HG03460 (cell line): Measurements from ENCODE around the gene DLK2.
"Not testable (repeated sequence)": the region's sequence is repeated elsewhere in the genome, so short reads cannot be mapped to it uniquely, and the experiment has no call there.

ENCODE experiments used
- ATAC-seq: cut with Tn5 transposase; IDR thresholded peaks from one replicate; pipeline ENCODE4 v1.9.1; 2021; ENCODE audit not compliant: unreplicated experiment

DLK2 gene

GRCh38 chr6:43488667-43489276 is 33.4 kb upstream of the DLK2 start:
- ATAC-seq = no peak

DNA sequence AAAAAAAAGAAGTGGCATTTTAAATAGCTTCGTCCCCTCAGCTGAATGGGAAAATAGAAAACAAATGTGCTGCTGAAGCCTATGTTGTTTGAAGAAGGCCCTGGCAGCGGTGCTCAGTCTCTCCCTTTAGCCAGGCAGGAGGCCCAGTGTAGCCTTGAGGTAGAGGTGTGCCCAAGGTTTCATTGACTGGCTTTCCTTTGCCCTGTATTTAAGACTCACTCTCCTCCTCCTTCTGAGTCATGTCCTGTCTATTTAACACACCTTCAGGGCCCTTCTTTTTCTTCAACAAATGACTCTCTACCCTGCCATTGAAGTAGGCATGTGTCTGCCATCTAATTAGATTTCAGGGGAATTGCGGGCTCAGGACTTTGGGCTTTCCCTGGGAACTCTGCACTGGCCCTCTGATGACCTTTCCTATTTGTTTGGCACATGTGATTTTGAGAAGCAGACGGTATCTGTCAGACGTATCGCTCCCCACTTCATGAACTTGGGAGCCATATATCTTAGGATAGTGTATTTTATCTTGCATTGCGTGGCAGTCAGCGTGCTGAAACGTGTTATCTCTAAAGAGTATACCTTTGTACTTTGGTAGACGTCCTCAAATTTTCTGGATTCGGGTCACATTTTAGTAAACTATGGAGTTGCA is 26.4 kb upstream of the DLK2 start:
- ATAC-seq = no peak

DNA sequence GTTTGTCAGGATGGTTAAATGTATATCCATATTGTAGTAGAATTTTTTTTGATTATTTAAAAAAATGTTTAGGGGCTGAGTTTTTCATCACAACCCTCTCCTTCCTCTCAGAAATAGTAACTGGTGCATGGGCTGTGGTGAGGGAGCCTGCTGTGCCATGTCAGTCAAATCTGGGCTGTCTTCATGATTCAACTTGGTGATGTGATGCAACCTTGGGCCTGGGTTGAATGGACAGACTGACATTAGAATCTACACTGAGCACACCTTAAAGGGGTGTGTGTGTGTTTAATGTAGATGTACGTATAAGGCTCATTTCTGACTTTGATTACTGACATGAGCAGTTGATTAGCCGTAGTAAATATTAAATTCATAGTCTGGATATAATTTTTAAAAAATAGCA is 25.7 kb upstream of the DLK2 start:
- no peak for ATAC-seq

GRCh38 chr6:43478008-43478372 is 22.6 kb upstream of the DLK2 start:
- ATAC-seq = no peak

DNA sequence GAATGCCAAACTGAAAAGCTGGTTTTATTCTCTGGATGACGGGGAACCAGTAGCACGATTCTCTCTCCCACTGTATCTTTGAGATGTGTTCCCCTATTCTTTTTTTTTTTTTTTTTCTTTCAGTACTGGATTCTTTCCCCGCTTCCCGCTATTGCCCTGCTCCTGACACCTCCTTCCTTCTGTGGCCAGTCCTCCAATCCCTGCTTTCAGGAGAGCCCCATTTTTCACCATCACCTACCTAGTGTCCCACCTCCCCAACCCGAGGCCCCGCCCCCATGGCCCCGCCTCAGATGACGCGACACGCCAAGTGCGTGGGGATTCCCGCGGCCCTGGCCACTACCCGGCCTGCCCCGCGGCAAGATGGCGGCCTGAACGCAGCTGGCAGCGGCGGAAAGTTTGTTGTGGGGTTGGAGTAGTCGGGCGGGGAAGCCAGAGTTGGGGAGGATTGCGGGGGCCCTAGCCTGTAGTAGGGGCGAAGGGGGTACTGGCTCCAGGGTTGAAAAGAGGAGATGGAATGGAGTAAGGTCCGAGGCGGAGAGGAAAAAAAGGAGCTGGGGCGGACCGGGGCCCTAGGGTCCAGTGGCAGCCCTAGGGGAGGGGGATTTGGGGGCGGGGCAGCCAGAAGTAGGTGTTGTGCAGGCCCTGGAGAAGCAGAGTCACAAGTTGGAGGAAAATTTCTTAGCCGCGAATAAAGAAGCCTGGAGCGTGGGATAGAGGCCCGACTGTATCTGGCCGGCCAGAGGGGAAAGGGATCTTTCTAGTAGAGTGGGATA is 22.1 kb upstream of the DLK2 start, which contains the start of gene TJAP1:
Gene TJAP1 (plus strand): TSS at position 336 of the 773 bp plus-strand sequence. CDS start 21,432 bp downstream, outside the sequence.
- ATAC-seq = peak; percentile 98

DNA sequence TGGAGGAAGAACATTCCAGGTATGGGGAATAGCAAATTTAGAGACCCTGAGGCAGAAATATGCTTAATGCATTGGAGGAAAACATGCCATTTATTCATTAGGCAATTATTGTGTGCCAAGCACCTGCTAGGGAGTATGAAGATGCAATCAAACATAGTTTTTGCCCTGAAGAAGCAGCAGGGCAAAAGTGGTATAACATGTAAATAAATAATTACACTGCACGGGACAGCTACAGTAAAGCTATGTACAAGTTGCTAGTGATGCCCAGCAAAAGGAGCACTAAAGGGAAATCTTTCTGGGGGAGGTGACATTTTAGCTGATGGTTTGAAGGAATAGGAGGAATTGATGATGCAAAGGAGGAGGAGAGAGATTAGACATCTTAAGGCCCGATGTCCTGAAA is 21.4 kb upstream of the DLK2 start:
- no peak for ATAC-seq

- no peak for ATAC-seq
Measured at GRCh38 chr6:43475516-43475915, 20.2 kb upstream of the DLK2 start.

DNA sequence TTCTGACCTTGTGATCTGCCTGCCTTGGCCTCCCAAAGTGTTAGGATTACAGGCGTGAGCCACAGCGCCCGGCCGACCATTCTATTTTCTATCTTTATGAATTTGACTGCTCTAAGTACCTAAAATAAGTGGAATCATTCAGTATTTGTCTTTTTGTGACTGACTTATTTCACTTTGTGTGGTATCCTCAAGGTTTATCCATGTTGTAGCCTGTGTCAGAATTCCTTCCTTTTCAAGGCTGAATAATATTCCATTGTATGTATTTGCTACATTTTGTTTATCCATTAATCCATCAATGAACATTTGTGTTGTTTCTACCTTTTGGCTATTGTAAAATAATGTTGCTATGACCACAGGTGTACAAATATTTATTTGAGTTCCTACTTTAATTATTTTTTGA is 17.2 kb upstream of the DLK2 start:
- no peak for ATAC-seq

GRCh38 chr6:43471399-43471798 is 16.1 kb upstream of the DLK2 start:
- no peak for ATAC-seq

- ATAC-seq = no peak
Measured at GRCh38 chr6:43469947-43470346, 14.6 kb upstream of the DLK2 start.

DNA sequence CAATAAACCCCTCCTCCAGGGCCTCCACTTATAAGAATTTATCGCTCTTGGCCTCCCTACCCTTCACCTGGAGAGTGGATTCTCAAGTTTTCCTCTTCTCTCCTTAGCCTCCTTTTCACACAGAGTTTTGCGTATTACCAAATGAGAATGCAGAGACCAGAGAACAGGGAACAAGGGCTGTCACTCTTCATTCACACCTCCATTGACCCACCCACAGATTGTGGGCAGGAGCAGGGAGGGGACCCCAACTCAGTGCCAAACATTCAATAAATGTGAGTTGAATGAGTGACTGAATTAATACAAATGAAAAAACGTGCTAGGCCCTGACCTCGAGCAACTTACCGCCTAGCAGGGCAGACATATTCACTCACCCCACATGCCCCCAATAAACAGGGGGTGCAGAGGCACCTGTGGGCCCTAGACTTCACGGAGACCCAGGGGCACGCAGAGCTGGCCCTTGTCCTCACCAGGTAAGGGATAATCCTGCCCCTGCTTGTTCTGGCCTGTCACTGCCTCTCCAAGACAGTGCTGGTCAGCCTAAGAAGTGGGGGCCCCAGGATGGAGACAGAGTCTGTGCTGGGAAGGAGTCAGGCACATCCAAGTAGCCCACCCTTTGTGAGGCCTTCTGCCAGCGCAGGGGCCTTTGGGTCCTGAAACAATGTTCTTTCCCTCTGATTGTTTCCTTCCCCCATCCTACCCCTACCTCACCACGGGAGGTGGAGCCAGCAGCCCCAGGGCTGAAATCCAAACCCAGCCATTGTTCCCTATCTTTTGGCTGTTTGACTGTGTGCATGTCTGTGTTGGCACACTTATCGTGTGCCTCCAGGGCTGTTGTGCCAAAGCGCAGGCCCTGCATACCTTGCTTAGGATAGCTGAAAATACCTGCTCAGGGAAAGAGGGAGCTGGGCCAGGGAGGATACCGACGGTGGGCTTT is 13.7 kb upstream of the DLK2 start:
- ATAC-seq = no peak

GRCh38 chr6:43468240-43468639 is 12.9 kb upstream of the DLK2 start:
- ATAC-seq = no peak

- no peak for ATAC-seq
Measured at GRCh38 chr6:43467752-43468151, 12.4 kb upstream of the DLK2 start.

DNA sequence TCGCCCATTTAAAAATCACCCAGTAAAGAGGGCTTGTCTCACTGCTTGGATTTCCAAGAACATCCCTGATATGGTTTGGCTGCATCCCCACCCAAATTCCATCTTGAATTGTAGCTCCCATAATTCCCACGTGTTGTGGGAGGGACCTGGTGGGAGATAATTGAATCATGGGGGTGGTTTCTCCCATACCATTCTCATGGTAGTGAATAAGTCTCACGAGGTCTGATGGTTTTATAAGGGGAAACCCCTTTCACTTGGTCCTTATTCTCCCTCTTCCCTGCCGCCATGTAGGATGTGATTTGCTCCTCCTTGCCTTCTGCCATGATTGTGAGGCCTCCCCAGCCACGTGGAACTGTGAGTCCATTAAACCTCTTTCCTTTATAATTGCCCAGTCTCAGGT is 11.9 kb upstream of the DLK2 start:
- not testable (repeated sequence) for ATAC-seq

DNA sequence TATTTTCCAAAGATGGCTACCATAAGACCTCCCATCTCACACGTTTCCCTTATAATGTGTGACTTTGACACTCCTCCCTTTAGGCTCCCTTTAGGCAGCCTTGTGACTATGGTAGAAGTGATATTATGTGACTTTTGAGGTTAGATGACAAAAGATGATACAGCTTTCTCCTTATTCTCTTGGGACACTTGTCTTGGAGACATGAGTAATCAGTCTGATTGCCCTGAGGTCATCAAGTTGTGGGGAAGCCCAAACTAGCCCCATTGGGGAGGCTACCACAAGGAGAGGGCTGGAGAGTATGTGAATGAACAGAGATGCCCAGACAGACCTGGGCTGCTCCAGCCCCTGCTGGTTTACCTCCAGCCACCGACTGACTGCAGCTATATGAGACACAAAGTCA is 10.6 kb upstream of the DLK2 start:
- no peak for ATAC-seq

GRCh38 chr6:43464337-43464736 is 9.0 kb upstream of the DLK2 start:
- ATAC-seq = no peak

DNA sequence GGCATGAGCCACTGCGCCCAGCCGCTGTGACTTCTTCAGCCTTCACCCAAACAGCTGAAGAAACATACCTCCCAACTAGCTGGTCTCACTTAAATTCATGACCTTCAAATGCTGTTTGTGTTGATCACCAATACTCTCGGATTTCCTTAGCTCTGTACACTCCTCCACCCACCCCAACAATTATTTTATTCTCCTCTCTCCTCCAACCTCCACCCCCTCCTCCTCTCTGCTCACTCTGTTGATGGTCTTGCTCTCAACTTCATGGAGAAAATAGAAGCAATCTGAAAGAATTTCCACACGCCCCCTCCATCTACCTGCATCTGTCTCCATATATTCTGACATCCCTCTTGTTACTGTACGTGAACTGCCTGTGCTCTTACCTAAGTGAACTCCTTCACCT is 6.6 kb upstream of the DLK2 start:
- ATAC-seq = no peak

GRCh38 chr6:43460032-43460431 is 4.7 kb upstream of the DLK2 start:
- ATAC-seq = no peak

DNA sequence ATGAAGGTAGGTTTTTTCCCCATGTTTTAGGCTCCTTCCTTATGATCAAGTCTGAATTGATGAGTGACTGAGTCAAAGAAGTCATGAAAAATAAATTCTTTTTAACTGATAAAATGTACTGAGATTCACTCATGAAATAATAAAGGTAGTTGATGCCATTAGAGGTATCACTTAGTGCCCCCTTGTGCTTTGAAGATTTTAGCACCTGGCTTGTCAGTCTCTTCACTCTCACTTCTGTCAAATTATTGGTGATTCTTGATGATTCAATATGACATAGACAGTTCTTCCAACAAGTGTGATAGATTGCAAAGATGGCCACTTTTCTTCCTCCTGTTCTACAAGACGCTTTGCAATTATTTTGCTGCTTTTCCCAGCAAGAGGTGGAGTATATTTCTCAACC is 4.2 kb upstream of the DLK2 start:
- no peak for ATAC-seq

- not testable (repeated sequence) for ATAC-seq
Measured at GRCh38 chr6:43458154-43458553, 2.8 kb upstream of the DLK2 start.

DNA sequence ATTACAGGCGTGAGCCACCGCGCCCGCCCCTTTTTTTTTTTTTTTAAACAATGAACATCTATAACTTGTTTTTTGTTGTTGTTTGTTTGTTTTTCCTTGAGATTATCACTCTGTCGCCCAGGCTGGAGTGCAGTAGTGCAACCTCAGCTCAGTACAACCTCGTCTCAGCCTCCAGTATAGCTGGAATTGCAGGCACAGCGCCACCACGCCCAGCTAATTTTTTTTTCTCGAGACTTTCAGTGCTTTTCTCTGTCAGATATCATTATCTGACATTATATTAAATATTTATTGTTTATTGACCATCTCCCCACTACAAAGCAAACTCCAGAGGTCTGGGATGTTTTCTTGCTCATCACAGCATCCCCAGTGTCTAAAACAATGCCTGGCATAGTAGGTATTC is 2.3 kb upstream of the DLK2 start:
- no peak for ATAC-seq
